ENCODE data around the gene MYO10.

The MYO10 gene

GRCh38 chr5:16918156-16918555 is 17.9 kb downstream of the MYO10 start:
- no peak for DNase-seq (ENCODE audit: low read depth)
- TF ChIP-seq CTCF (IDR thresholded peaks at IDR 0.05; ENCODE audit: insufficient read depth, low read depth, low read length, missing control alignments), result no peak
- no peak overlapping the region for H3K4me3 ChIP-seq (ENCODE audit: low read length)

DNA sequence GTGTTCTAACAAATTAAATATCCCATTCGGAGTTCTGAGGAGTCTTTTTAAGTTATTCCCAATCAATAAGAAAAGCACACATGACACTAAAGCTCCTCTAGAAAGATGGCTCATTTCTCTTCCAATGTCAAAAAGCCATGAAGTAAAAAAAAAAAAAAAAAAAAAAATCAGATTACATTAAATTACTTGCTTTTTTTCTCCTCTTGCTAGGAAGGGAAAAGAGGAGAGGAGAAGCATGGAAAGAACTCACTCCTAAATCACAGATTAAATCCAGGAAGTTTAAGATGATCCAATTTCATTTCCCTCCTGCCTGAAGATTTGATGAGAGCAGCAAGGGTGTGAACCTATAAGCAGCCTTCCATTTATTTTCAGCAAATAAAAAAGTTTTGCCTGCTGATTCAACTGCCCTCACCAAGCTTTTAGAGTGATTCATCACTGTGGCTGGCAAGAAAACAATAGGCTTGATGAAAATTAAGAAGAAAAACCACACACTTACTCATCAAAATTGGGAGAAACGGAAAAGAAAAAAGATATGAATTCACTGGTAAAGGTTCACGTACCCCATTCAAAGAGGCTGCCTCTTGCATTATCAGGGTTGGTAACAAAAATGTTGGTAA is 19.7 kb downstream of the MYO10 start:
- DNase-seq (ENCODE audit: low read depth), result peak; percentile 93
- TF ChIP-seq CTCF (IDR thresholded peaks at IDR 0.05; ENCODE audit: insufficient read depth, low read depth, low read length, missing control alignments), result no peak
- H3K4me3 ChIP-seq (ENCODE audit: low read length), result no peak overlapping the region

DNA sequence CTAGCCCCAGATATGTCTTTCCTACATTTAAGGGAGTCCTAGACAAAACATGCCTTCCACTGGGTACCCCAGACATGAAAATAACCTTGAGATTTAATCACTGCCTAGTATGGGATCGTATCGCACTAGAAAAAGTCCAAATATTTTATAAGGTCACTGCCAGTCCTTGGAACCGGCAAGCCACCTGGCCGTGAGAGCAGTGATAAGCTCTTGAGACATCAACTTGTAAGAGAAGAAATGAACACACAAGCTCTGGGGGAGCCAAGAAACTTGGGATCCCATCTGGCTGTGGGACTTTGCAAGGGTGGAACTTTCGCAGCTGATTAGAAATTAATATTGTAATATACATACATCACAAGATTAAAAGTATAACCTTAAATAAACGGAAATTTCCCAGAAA is 21.5 kb downstream of the MYO10 start:
- no peak for DNase-seq (ENCODE audit: low read depth)
- no peak for TF ChIP-seq CTCF (IDR thresholded peaks at IDR 0.05; ENCODE audit: insufficient read depth, low read depth, low read length, missing control alignments)
- no peak overlapping the region for H3K4me3 ChIP-seq (ENCODE audit: low read length)

DNA sequence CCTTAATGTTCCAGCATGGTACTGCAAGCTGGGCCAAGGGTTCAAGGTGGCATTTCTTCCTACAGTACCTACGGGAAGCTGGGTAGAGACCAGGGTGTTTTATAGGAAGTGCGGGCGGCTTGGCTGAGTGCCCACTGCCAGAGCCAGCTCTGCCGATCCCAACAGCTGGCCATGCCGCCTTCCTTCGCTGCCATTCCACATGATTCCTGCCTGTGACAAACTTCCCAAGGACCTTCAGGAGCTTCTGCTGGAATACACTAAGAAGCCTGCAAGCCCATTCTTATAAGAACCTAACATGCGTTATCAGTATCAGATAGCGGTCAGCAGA is 22.0 kb downstream of the MYO10 start:
- no peak for DNase-seq (ENCODE audit: low read depth)
- no peak overlapping the region for H3K4me3 ChIP-seq (ENCODE audit: low read length)
- no peak for TF ChIP-seq CTCF (IDR thresholded peaks at IDR 0.05; ENCODE audit: insufficient read depth, low read depth, low read length, missing control alignments)

GRCh38 chr5:16913187-16914107 is 22.6 kb downstream of the MYO10 start:
- DNase-seq (ENCODE audit: low read depth), result peak; percentile 95
- TF ChIP-seq CTCF (IDR thresholded peaks at IDR 0.05; ENCODE audit: insufficient read depth, low read depth, low read length, missing control alignments), result no peak
- H3K4me3 ChIP-seq (ENCODE audit: low read length), result no peak overlapping the region

- DNase-seq (ENCODE audit: low read depth), result no peak
Measured at GRCh38 chr5:16912080-16912479, 24.0 kb downstream of the MYO10 start.

More at GRCh38 chr5:16912080-16912479, 24.0 kb downstream of the MYO10 start:
- TF ChIP-seq CTCF (IDR thresholded peaks at IDR 0.05; ENCODE audit: insufficient read depth, low read depth, low read length, missing control alignments), result no peak
- no peak overlapping the region for H3K4me3 ChIP-seq (ENCODE audit: low read length)
